Inferior parietal cortex (tissue), 1 donor: Measurements from ENCODE around the gene NT5C.
"Not testable (repeated sequence)": the region's sequence is repeated elsewhere in the genome, so short reads cannot be mapped to it uniquely, and the experiment has no call there.

Experiments used
- DNase-seq: peaks from one replicate; pipeline ENCODE4 v3.0.0-alpha.2; 2016; ENCODE audit errors: extremely low spot score

The NT5C gene

DNA sequence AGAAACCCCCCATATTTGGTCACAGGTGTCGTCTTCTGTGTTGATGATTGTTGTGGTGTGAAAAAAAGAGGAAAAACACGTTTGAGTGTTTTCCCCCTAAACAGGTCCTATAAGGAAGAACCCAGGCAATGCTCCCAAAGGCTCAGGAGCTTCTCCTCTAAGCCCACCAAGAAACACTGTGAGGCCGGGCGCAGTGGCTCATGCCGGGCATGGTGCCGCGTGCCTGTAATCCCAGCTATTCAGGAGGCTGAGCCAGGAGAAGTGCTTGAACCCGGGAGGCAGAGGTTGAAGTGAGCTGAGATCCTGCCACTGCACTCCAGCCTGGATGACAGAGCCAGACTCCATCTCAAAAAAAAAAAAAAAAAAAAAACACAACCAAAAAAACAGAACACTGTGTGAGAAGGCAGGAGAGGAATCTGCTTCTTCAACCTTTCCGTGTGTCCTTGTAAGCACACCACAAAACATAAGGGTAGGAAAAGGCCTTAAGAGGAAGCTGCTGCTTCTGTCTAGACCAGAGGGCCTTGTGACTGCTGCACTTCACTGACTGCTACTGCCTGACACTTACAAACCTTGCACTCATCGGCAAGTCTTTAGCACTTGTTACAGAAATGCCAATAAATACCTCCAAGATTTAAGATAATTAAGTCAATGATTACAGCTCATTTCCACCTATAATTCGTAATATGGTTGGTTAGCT is 13.4 kb upstream of the NT5C start:
- no peak for DNase-seq

DNA sequence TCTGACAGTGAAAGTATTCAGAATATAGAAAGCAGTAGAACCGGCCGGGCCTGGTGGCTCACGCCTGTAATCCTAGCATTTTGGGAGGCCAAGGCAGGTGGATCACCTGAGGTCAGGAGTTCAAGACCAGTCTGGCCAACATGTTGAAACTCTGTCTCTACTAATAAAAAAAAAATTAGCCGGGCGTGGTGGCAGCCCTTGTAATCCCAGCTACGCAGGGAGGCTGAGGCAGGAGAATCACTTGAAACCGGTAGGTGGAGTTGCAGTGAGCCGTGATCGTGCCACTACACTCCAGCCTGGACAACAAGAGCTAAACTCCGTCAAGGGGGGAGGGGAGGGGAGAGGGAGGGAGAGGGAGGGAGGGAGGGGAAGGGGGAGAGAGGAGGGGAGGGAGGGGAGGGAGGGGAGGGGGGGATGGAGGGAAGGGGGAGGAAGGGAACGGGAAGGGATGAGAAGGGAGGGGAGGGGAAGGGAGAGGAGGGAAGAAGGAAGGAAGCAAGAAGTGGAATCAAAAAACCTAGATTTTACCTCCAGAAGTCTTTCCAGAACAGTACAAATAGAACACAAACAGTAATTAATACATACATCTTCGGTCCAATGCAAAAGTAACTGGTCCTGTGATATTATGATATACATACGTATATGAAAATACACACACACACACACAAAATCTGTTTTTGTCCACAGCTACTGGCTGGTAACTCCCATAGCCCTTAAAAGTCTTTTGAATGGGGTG is 10.9 kb upstream of the NT5C start:
- DNase-seq: no peak

- no peak for DNase-seq
Measured at GRCh38 chr17:75138519-75138918, 7.0 kb upstream of the NT5C start.

- not testable (repeated sequence) for DNase-seq
Measured at GRCh38 chr17:75137762-75138161, 6.2 kb upstream of the NT5C start.

DNA sequence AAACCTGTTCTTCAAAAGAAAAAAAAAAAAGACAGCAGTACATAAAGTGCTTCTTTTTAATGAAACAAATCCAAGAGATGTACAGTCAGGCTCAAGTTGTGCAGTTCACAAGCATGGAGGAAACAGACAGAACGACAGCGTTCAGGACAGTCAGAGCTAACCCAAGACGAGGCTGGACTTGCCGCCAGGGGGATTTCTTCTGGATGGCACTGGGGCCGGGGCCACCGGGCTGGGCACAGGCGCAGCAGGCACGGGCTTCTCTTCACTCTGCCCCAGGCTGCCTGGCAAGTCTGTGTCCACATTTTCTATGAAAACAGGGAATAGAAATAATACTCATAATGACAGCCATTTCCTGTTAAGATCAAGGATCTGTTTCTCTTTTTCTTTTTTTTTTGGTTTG is 4.4 kb upstream of the NT5C start:
- no peak for DNase-seq

GRCh38 chr17:75135452-75135851 is 3.9 kb upstream of the NT5C start:
- no peak for DNase-seq

DNA sequence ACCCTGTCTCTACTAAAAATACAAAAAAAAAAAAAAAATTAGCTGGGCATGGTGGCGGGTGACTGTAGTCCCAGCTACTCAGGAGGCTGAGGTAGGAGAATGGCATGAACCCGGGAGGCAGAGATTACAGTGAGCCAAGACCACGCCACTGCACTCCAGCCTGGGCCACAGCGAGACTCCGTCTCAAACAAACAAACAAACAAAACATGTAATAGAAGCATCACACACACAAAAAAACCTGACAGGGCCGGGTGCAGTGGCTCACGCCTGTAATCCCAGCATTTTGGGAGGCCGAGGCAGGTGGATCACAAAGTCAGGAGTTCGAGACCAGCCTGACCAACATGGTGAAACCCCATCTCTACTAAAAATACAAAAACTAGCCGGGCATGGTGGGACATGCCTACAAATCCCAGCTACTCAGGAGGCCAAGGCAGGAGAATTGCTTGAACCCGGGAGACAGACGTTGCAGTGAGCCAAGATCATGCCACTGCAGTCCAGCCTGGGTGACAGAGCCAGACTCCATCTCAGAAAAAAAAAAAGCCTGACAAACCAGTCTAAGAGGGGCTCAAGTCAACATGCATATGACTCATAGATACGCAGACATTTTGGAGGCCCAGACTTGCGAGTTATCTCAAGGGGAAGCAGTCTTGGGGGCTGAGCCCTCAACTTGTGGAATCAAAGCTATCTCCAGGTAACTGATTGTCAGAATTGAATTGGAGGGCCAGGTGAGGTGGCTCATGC is 2.2 kb upstream of the NT5C start:
- DNase-seq: not testable (repeated sequence)

- no peak for DNase-seq
Measured at GRCh38 chr17:75133001-75133400, 1.5 kb upstream of the NT5C start.

DNA sequence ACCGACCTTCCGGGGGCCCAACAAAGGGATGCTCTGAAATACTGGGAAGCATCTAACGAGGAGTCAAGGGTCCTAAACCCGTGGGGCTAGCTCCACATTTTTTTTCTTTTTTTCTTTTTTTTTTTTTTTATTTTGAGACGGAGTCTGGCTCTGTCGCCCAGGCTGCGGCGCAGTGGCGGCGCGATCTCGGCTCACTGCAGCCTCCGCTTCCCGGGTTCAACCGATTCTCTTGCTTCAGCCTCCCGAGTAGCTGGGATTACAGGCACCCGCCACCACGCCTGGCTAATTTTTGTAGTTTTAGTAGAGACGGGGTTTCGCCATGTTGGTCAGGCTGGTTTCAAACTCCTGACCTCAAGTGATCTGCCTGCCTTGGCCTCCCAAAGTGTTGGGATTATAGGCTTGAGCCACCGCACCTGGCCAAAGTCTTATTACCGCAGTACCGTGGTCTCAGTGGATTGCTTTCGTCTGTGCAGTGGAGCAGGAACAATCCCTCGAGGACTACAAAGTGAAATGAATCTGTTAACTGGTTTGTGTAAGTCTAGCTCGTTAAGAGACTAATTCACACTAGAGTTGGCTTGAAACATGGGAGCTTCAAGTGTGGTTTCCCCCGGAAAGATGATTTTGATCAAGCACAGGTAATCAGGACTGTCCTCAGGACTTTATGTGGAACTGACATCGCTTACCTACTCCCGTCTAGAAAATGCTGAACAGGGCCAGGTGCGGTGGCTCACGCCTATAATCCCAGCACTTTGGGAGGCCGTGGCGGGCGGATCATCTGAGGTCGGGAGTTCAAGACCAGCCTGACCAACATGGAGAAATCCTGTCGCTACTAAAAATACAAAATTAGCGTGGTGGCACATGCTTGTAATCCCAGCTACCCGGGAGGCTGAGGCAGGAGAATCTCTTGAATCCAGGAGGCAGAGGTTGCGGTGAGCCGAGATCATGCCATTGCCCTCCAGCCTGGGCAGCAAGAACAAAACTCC is 767 bp upstream of the NT5C start:
- DNase-seq: not testable (repeated sequence)

GRCh38 chr17:75130632-75131277 is 787 bp downstream of the NT5C start:
- DNase-seq: no peak

DNA sequence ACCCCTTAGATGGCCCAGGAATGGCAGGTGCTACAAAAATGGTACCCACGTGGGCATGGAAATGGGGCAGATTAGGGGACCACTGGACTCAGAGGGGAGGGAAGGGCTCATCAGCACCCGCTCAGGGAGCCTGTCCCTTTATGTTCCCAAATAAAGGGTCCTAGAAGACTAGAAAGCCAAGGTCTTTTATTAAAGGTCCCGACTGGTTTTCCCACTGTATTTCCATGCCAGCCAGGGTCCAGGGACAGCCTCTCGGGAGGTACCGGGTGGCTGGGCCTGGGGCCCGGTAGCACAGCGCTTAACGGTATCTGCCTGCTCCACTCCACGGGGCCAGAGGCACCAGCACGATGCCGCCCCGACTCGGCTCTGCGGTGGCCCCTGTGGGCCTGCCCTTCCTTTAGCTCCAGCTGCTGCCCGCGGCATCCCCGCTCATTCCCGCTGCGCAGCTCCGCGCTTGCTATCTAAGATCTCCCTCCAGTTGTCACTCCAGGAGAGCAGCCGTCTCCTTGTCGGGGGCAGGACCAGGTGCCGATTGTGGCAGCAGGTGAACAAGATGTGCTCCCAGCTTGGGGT is 1.4 kb downstream of the NT5C start:
- DNase-seq: no peak

DNA sequence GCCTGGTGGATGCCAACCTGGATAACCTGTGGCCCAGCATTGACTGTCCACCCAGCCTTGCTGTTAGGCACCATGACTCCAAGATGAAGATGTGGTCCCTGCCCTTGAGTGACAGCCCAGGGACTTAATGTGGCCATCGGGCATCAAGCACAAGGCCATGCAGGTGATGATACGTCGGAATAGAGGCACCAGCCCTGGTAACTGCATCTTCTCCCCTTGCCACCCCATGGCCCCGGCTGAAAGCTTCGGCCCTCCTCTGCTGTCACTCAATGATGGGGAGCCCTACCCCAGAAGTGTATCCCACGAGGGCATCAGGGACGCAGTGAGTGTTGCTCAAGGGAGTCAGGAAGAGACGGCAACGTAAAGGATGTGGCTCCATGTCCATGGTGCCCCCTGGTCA is 2.0 kb downstream of the NT5C start:
- DNase-seq: no peak

- DNase-seq: no peak
Measured at GRCh38 chr17:75128694-75129505, 2.6 kb downstream of the NT5C start.

- not testable (repeated sequence) for DNase-seq
Measured at GRCh38 chr17:75127936-75128335, 3.6 kb downstream of the NT5C start.

DNA sequence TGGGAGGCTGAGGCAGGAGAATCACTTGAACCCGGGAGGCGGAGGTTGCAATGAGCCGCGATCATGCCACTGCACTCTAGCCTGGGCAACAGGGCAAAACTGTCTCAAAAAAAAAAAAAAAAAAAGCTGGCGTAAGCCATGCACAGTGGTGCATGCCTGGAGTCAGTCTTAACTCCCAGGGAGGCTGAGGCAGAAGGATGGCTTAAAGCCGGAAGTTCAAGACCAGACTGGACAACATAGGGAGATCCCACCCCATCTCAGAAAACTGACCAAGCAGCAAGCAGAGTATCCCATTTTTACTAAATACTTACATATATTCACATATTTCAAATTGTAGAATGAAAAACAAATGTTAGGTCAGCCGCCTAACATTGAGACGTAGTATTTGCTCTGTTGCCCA is 4.6 kb downstream of the NT5C start:
- DNase-seq: no peak

DNA sequence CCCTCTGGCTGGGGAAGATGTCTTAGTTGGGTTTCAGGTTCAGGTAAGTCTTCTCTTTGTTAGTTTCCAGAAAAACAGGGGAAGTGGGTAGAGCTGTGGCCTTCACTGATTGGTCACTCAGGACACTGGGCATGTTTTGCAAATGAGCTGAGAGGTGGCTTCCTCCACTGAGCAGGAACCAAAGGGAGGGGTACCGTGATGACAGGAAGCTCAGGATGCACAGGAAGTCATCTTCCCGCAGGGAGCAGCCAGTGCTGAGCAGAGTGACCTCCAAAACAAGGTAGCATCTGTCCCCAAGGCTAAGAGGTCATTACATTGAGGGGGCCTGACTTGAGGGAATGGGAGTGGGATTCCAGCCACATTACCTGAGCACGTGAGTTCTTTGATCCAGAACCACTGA is 5.6 kb downstream of the NT5C start:
- DNase-seq: no peak

DNA sequence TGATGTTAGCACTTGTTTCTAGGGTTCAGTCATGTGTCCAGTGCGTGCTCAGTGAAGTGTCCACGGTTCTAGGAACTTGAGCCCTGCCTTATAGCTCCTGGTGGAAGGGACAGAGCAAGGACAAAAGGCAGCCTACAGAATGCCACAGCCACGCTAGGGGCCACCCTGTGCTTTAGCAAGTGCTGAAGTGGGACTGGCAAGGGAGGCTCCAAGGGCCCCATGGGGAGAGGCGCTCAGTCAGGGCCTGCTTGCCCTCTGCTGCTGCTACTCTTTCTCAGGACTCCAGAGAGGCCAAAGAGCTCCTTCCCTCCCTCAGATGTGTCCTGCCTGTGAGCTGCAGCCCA is 6.8 kb downstream of the NT5C start:
- no peak for DNase-seq

GRCh38 chr17:75124041-75124818 is 7.3 kb downstream of the NT5C start:
- no peak for DNase-seq

GRCh38 chr17:75118307-75118706 is 13.2 kb downstream of the NT5C start:
- no peak for DNase-seq
